ENCODE results near the gene RNF166.

RNF166 gene

DNA sequence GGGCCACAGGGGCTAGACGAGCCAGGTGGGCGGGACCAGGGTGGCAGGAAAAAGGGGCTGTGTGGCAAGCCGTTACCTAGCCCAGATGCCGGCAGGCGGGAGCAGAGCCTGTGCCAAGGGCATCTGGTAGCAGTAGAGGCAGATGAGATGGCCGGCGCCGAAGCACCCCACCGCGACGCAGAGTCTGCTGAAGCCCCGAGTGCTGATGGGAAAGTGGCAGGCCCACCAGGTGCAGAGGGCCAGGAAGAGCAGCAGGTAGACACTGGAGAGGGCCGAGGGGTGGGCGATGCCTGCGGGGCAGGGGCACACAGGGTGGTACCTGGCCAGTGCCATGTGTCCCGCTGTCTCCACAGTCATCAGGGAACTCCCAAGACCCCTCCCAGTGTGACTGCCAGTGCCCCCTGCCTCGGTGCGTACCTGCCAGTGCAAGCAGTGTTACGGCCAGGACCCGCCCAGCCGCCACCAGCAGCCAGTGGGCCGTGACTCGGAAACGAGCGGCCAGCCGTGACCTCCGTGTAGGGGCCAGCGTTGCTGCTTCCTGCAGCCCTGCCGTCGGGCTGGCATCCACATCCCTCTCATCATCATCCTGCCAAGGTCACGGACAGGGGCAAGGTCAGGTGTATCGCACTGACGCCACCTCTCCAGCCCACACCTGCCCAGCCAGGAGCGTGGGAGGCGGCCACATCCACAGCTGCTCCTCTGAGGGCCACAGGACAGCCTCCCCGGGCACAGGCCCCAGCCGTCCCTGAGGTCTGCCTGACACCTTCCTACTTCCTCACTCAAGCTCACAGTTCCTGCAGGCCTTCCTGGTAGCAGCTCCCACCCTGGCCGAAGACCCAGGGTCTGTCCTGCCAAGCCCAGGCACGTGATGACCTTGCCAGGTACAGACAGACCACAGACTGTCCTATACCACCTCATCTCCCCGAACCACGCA lies 32.2 kb upstream of the RNF166 start:
- DNase-seq: no peak

DNA sequence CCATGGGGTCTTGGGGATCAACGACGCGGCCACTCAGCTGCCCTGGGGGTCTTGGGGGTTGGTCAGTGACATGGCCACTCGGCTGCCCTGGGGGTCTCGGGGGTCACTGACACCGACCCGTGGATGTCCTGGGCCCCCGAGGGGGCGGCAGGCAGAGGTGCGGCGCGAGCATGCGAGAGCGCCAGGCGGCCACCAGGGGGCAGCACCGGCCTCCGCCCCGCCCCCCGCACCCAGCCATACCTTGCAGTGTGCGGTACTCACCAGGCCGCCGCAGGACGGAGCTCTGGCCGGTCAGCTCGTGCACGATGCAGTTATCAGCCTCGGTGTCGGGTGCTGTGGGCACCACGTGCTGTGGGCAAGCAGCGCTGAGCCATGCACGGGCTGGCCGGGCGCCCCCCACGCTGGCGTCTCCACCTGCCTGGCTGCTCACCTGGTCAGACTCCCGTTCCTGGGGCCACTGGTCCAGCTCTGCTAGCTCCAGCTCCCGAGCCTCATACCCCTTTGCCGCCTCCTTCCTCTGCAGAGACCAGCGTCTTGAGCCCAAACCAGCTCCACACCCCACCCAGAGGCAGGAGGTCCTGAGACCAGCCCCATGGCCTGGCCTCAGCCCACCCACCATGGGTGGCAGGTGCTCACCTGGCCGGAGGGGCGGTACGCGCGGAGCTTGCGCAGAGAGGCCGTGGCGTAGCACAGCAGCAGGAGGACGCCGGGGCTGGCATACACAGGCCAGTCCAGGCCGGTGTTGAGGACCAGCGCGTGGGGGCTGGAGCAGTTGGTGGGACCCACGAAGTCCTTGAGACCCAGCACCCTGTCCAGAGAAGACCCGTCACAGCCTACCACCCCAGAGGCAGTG lies 31.3 kb upstream of the RNF166 start:
- peak; percentile 69 for DNase-seq

DNA sequence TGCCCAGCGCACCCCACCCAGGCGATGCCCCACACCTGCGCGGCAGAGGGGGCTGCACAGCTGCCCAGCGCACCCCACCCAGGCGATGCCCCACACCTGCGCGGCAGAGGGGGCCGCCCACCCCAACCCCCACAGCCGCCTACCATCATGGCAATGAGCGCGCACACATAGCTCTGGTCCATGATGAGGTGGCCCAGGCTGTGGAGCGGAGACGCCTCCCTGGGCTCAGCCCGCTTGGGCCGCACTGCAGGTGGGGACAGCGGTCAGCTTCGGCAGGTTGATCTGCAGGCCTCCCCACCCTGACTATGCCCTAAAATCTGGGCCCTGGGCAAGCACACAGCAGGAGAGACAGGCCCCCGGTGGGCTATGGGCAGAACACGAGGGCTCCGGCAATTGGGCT lies 30.3 kb upstream of the RNF166 start:
- DNase-seq: no peak

DNA sequence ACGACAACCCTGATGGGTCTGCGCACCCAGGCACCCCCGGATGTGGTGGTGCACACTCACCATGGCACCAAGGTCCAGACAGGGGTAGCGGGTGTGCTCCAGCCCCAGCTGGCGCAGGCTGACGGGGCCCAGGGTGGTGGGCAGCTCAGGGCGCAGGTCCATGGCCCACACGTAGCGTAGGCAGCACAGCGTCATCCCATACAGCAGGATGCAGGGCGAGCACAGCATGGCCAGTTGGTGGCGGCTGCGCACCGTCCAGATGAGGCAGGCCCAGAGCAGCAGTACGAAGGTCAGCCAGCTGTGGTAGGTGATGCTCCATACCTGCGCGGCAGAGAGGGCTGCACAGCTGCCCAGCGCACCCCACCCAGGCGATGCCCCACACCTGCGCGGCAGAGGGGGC lies 29.9 kb upstream of the RNF166 start:
- DNase-seq: no peak

DNA sequence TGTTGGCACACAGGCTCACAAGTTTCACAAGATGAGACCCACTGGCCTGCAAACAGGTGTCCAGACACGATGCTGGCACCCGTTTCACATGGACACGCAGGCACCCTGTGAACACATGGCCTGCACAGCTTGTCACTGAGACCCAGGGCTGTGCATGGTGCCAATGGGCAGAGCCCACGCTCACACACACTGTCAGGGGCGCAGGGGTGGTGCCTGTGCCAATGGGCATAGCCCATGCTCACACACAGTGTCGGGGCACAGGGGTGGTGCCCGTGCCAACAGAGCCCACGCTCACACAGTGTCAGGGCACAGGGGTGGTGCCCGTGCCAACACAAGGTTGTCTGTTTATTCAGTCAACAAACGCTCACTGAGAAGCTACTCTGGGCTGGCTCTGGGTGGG lies 29.4 kb upstream of the RNF166 start:
- DNase-seq: no peak

DNA sequence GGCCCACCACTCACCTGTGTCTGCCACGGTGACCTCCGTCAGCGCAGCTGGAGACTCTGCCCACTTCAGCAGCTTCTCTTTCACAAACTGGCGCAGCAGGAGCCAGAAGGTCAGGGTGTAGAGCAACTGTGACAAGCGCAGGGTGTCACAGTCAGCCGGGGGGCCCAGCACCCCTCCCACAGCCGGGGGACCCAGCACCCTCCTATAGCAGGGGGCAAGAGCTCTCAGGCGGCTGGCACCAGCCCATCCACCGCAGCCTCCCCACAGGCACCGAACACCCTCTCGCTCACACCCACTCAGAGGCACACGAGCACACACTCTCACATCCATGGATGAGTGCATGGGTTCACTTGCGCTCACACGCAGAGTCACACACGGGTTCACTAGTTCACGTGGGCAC lies 28.9 kb upstream of the RNF166 start:
- no peak for DNase-seq

DNA sequence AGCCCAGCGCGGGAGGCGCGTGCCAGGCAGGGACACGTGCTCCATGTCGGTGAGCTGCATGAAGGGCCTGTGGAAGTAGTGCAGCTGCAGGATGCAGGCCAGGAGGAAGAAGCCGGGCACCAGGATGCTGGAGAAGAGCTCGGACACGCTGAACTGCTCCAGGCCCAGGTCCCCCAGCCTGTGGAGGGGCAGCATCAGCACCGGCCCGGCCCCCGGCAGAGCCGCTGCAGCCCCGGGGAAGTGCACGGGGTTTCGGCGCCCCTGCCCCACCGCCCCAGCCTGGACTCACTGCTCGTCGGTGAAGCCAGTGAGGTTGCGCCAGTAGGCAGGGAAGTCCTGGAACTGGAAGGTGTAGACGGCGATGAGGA lies 28.1 kb upstream of the RNF166 start:
- no peak for DNase-seq

DNA sequence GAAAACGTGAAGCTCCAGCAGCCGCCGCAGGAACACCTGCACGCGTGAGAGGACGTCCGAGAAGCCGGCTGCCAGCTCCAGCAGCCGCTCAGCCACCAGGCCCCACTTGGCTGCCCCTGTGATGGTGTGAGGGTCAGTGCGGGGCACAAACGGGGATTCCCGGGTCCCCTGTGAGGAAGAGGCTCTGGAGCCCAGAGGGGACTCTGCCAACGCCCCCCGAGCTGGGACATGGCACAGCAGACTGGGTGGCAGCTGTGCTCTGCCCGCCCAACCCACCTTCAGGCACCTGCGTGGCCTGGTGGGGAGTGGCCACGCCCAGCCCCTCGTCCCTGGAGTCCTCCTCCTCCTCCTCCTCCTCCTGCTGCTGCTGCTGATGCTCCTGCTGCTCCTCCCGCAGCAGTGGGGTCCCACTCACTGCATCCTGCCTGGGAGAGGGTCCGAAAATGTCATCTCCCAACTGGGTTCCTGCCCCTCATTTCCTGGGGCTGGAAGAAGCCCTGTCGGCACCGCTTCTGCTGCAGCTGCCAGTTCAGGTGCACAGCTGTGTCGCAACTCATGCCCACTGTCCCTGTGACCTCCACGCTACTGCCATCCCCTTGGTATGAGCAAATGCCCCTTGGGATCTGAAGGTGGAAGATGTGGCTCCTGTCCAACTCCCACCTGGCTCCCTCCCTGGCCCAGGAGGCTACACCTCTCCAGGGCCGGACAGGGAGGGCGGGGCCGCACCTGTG lies 27.6 kb upstream of the RNF166 start:
- no peak for DNase-seq

DNA sequence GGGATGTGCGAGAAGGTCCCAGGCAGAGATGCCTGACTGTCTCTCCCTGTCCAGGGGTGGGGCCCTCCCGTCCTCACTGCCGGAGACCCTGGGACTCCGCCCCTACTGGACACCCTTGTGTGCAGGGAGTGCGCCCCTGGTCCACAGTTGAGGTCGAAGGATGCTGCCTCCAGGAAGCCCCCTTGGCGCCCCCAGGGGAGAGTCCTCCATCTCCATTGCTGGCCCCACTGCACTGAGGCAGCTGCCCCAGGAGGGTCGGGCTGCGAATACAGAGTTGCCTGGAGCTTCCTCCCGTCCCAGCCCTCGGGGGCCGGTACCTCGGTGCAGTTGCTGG lies 26.7 kb upstream of the RNF166 start:
- no peak for DNase-seq

DNA sequence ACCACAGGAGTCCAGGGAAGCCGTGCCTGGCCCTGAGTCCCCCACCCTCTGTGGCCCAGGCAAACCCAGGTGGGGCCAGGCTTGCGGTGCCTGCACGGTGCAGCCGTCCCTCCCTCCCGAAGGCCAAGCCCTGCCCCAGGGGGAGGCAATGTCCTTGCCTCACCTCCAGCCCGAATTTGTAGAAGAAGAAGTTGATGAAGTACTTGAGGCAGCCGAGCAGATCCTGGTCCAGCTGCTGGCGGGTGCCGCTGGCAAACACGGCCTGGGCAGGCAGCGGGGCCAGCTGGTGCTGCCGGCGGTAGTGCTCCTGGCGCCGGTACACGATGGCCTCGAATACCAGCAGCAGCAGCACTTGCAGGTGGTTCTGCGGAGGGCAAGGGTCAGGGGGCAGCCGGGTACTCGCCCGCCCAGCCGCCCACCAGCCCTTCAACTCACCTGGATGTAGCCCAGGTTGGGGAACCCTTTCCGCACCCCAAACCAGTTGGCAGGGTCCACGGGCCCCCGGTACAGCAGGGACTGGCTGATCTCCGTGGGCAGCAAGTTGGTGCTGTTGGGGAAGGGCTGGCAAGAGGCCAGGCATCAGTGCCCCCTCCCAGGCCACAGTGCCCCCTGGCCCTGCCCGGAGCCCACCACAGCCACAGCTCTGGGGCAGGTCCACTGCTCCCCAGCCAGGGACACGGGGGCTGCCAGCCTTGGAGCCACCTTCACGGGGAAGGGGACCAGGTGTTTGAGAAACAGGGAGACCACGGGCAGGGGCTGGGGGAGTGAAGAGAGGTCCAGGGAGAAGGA lies 26.2 kb upstream of the RNF166 start:
- DNase-seq: no peak

DNA sequence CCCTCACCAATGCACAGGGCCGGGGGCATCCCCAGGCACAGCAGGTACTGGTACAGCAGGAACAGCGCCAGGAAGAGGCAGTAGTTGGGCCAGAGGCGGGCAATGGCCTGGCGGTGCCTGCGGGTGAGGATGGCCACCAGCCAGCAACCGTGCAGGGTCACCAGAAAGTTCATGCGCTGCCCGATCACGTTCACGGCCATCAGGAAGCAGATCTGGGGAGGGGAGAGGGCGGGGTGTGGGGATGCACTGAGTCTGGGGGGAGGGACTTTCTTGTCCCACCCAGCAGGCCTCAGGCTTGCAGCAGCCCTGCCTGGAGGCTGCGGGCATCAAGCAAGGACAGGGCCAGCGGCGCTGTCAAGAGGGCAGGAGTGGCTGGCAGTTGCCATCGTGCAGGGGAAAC lies 25.5 kb upstream of the RNF166 start:
- no peak for DNase-seq

DNA sequence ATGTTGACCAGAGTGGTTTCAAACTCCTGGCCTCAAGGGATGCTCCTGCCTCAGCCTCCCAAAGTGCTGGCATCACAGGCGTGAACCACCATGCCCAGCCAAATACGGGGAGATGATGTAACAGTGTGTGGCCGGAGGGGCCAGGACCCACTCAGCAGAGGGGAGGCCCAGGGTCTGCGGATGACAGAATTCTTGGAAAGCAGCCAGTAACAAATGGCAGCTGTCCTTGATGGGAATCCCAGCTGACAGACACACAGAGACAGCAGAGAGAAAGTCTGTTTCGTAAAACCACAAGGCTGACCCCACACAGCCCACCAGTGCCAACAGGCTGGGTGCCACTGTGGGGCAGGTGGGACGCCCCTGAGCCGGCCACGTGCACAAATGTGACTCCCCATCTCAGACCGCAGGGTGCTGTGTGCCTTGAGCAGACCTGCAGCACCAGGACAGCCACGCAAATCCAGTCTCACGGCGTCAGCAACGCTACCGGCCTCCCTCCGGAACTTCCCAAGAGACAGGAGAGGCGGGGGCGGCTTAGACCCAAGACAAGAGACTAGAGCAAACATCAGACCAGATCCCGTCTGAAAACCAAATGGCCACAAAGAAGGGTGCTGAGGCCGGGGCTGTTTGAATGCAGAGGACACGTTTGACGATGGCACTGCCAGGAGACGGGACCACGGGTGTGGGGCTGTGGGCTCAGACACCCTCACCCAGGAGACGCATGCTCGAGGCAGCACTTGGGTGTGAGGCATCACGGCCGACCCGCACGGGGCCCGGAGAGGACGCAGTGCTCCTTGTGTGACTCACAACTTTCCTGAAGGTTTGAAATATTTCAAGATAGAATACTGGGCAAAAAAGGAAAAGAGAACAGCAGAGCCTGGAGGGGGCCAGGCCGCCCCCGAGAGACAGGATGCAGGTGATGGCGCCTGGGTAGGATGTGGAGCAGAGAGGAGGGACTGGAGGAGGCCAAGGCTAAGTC lies 24.7 kb upstream of the RNF166 start:
- no peak for DNase-seq

DNA sequence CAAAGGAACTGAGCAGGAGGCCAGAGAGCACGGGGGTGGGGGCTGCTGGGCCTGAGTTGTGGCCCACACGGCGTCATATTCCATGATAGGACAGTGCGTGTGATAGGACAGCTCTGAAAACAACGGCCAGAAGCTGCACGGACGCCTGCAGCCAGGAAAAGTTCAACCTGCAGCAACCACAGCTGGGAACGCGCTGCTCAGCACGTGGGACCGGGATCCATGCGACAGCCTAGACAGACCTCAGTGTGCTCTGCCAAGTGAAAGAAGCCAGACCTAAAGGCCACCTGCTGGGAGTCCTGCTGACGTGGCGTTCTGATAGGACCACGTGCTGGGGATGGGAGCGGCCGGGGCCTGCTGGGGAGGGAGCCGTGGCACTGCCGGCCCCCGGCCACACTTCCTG lies 21.7 kb upstream of the RNF166 start:
- DNase-seq: no peak

DNA sequence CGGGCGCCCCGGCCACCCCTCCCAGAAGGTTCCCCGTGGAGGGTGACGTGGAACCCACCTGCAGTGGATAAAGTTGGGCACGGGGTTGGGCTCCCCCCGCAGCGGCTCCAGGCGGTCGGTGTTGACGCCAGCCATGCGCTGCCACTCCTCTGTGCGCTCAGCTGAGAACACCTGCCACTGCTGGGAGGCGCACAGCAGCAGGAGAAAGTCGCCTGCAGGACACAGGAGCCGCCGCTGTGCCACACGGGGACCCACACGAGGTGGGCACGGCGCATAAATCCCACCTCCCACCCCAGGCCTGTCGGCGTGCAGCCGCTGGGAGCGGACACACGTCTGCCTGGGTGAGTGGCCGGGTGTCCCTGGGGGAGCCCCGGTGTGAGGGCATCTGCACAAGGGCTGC lies 20.8 kb upstream of the RNF166 start:
- DNase-seq: no peak

DNA sequence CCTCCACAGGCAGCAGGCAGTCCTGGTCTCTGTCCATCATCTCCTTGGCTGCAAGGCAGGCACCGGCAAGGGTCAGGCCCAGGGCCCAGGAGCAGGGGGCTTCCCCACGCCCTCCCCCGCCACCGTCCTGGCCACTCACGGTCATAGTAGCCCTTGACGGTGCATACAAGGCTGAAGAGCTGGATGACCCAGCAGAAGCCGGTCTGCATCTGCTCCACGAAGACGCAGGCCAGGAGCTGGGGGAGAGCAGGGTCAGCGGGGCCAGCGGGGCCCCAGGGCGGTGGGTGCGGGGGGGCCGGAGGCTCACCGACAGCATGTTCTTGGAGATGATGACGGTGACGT lies 20.2 kb upstream of the RNF166 start:
- DNase-seq: no peak

DNA sequence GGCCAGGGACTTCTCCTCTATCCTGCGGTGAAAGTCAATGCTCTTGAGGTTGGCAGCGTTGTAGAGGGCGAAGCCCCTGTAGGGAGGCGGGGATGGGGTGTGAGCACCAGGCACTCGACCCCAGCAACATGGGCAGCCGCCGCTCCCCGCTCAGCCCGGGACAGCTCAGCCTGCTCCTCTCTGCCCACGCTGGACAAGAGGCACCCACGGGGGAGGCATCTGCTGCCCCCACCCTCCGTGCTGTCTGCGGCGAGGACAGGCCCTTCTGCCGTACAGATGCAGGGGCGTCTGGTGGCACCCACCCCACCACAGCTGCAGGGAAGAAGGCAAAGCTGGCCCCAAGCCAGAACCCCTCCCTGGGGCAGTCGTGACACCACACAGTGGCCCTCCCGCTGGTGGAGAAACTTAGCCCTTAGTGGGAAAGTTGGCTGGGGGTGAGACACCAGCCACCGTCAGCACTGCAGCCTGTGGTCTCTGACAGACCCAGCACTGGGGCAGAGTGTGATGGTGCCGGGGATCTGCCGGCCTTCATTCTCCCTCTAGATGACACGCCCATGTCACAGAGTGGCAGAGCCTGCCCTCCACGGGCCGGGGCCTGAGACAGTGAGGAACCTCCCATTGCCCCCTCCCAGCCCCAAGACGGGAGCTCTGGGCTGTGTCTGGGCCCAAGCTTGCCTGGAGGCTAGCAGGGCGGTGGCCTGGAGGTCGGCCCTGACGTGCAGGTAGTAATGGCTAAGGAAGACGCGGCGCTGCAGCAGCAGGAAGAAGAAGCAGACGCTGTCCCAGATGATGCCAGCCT lies 19.6 kb upstream of the RNF166 start:
- DNase-seq: no peak

DNA sequence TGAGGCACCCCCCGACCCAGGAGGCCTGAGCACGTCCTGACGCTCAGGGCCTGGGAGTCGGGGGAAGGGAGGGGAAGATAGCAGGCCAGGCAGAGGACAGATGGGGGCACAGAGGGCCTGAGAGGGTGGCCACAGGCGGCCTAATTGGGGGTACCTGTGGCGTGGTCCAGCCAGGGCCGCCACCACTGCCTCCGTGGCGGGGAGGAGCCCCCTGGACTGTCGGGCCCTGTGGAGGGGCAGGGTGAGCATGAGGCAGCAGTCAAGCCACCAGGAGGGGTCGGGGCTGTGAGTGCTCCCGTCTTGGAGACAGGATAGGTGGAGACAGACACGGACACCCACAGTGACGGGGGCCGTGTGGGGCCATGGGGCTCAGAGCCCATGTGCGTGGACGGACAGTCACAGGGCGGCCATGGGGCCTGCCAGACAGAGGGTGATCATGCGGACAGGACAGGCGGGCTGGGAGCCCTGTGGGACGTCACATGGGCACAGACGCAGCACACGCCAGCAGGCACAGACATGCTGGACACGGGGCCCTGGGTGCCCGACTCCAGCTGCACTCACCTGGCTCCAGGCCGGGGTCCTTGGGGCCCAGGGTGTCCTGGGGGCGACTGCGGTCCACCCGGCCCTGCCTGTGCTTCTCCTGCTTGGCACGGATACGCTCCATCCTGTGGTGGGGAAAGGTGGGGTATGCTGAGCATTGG lies 18.8 kb upstream of the RNF166 start:
- DNase-seq: no peak

DNA sequence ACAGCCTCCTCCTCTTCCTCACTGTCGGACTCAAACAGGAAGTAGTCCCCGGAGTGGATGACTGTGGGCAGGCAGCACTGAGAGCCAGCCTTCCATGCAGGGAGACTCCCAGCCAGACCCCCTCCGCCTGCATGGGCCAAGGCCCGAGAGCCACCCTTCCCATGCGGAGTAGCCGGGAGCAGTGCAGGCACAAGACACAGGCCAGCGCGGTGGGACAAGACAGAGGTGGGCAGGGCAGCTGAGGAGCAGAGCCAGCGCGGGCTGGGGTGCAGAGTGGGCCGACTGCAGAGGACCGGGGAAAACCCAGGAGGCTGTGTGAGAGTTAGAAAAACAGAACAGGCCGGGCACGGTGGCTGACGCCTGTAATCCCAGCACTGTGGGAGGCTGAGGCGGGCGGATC lies 17.7 kb upstream of the RNF166 start:
- no peak for DNase-seq

DNA sequence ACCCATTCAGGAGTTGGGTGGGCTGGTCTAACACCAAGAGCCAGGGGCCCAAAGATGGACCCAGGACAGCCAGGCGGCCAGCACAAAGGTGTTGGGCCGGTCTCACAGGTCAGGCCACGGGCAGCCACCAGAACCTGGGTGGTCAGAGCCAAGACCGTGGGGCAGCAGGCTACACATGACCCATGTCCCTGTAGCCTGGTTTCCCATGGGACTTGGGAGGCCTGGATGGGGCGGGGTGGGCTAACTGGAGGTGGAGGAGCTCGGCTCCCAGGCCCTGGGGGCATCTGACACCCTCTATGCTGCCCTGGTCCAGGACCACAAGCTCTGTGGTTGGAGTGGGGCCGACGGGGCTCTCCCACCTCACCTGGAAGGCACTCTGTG lies 17.3 kb upstream of the RNF166 start:
- no peak for DNase-seq
